M059J (cell line): ENCODE data around the gene NRG2. TPM values are rescaled to one million over a fixed set of nuclear protein-coding genes. Genes with fewer than 3 reads are reported as not detected.

Experiments
- DNase-seq: peaks from one replicate; pipeline ENCODE4 v3.0.0-alpha.2; 2012; ENCODE audit warnings: low read depth
- total RNA-seq: library from RNA; depleted of rRNA; stranded (reverse); fragments of >200 nt; shearing (Covaris generic); gene quantifications from 2 replicates; pipeline ENCODE4 v1.2.3, GENCODE V29; 2014

Gene NRG2
- total RNA-seq, 1 experiment from 2014 or later = 1.3 TPM

- peak; percentile 61 for DNase-seq
These were observed 2.0 kb downstream of the NRG2 start for GRCh38 chr5:140041099-140041491.

- DNase-seq = peak; percentile 3
These were observed 2.7 kb downstream of the NRG2 start for GRCh38 chr5:140040358-140040757.

- peak; percentile 15 for DNase-seq
These were observed 3.5 kb downstream of the NRG2 start for GRCh38 chr5:140039561-140039960.

GRCh38 chr5:140038373-140038957 is 4.6 kb downstream of the NRG2 start:
- peak; percentile 55 for DNase-seq

- DNase-seq = no peak
These were observed 6.1 kb downstream of the NRG2 start for GRCh38 chr5:140037012-140037411.

- DNase-seq = no peak
These were observed 7.2 kb downstream of the NRG2 start for GRCh38 chr5:140035881-140036280.

- no peak for DNase-seq
These were observed 9.9 kb downstream of the NRG2 start for GRCh38 chr5:140033037-140033760.

GRCh38 chr5:140032296-140032695 is 10.8 kb downstream of the NRG2 start:
- DNase-seq = no peak

GRCh38 chr5:140027807-140028206 is 15.3 kb downstream of the NRG2 start:
- DNase-seq = no peak

- peak; percentile 25 for DNase-seq
These were observed 17.4 kb downstream of the NRG2 start for GRCh38 chr5:140025736-140026135.

GRCh38 chr5:140024928-140025327 is 18.2 kb downstream of the NRG2 start:
- no peak for DNase-seq

- no peak for DNase-seq
These were observed 19.4 kb downstream of the NRG2 start for GRCh38 chr5:140023611-140024191.

- no peak for DNase-seq
These were observed 22.4 kb downstream of the NRG2 start for GRCh38 chr5:140020601-140021177.

- DNase-seq = no peak
These were observed 24.0 kb downstream of the NRG2 start for GRCh38 chr5:140018920-140019644.

GRCh38 chr5:140018517-140018916 is 24.6 kb downstream of the NRG2 start:
- DNase-seq = no peak

GRCh38 chr5:140018096-140018481 is 25.0 kb downstream of the NRG2 start:
- no peak for DNase-seq

GRCh38 chr5:140017397-140018095 is 25.6 kb downstream of the NRG2 start:
- no peak for DNase-seq

GRCh38 chr5:140015706-140016105 is 27.4 kb downstream of the NRG2 start:
- DNase-seq = no peak

- no peak for DNase-seq
These were observed 28.3 kb downstream of the NRG2 start for GRCh38 chr5:140014751-140015150.

GRCh38 chr5:140013536-140013935 is 29.6 kb downstream of the NRG2 start:
- no peak for DNase-seq

- DNase-seq = no peak
These were observed 30.7 kb downstream of the NRG2 start for GRCh38 chr5:140012443-140012842.
